ENCODE measurements around the gene APLP2. TPM values are rescaled to one million over a fixed set of nuclear protein-coding genes. Genes with fewer than 3 reads are reported as not detected.
"Not testable (repeated sequence)": the region's sequence is repeated elsewhere in the genome, so short reads cannot be mapped to it uniquely, and the experiment has no call there.

APLP2 gene
- total RNA-seq, 1 donor from 2014 or later = 120 TPM

- no peak for DNase-seq (ENCODE audit: low read depth)
Observed at GRCh38 chr11:130189492-130190210, 120.0 kb downstream of the APLP2 start.

- no peak for DNase-seq (ENCODE audit: low read depth)
Observed at GRCh38 chr11:130190371-130190881, 120.7 kb downstream of the APLP2 start.

- DNase-seq (ENCODE audit: low read depth) = no peak
Observed at GRCh38 chr11:130191896-130192295, 122.2 kb downstream of the APLP2 start.

GRCh38 chr11:130192845-130193267 is 123.2 kb downstream of the APLP2 start:
- DNase-seq (ENCODE audit: low read depth) = no peak

- not testable (repeated sequence) for DNase-seq (ENCODE audit: low read depth)
Observed at GRCh38 chr11:130193551-130193950, 123.9 kb downstream of the APLP2 start.

Other genes with a start within 250 kb of the APLP2 start
- 20.6 and 25.1 TPM in 2 replicates for gene NFRKB, start 174.3 kb upstream of the APLP2 start, total RNA-seq
- gene PRDM10, start 67.1 kb upstream of the APLP2 start, total RNA-seq = 7.0 and 8.1 TPM in 2 replicates
- gene ST14, start 89.9 kb downstream of the APLP2 start, total RNA-seq = not detected in 2 replicates
- 20.5 and 28.3 TPM in 2 replicates for gene ZBTB44, start 245.0 kb downstream of the APLP2 start, total RNA-seq